ENCODE data around the gene GGCT.

- no peak for TF ChIP-seq CTCF (IDR thresholded peaks at IDR 0.05)
- TF ChIP-seq POLR2A (IDR thresholded peaks at IDR 0.05): no peak
Measured at GRCh38 chr7:30487371-30487770, 17.3 kb downstream of the GGCT start.

Measured in adrenal gland (tissue), 5 donors.